ENCODE results near the gene PNPLA5.
A peak's percentile ranks its signal among the peaks of the same experiment; 100 is the strongest.
"Not testable (repeated sequence)": the region's sequence is repeated elsewhere in the genome, so short reads cannot be mapped to it uniquely, and the experiment has no call there.

PNPLA5 gene, protein sequence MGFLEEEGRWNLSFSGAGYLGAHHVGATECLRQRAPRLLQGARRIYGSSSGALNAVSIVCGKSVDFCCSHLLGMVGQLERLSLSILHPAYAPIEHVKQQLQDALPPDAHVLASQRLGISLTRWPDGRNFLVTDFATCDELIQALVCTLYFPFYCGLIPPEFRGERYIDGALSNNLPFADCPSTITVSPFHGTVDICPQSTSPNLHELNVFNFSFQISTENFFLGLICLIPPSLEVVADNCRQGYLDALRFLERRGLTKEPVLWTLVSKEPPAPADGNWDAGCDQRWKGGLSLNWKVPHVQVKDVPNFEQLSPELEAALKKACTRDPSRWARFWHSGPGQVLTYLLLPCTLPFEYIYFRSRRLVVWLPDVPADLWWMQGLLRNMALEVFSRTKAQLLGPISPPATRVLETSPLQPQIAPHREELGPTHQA

DNA sequence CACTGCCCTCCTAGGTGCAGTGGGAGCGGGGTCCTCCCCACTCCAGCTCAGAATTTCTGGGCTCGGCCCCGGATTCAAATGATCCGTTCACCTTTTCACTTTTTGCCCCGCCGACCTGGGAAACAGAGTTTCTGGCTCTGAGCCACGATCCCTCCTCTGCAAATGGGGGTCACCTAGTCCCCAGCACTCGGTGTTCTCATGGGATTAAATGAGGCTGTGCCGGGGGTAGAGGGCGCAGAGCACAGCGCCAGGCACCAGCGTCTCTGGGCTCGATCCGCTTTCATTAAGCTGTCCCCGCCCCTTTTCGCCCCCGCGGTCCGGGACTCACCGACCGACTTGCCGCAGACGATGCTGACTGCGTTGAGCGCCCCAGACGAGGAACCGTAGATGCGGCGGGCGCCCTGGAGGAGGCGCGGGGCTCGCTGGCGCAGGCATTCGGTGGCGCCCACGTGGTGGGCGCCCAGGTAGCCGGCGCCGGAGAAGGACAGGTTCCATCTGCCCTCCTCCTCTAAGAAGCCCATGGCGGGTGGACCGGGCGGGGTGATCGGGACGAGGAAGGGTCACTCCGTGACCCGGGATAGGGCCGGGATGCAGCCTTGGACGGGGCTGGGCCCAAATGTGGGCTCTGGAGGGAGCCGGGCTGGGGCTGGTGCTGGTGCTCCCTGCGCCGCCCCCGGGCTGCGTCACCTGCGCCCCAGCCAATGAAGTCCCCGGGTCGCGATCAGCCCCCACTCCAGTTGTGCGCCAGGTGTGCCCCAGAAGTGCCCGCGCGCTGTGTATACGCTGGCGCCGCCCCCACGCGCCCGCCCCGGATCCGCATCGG, at the start of gene PNPLA5:
Gene PNPLA5, minus strand, starts transcription at position 654 of the 823 bp plus-strand sequence. Its CDS starts 133 bp downstream, at position 521.
- no peak for DNase-seq (ENCODE audit: low read depth, low spot score)

DNA sequence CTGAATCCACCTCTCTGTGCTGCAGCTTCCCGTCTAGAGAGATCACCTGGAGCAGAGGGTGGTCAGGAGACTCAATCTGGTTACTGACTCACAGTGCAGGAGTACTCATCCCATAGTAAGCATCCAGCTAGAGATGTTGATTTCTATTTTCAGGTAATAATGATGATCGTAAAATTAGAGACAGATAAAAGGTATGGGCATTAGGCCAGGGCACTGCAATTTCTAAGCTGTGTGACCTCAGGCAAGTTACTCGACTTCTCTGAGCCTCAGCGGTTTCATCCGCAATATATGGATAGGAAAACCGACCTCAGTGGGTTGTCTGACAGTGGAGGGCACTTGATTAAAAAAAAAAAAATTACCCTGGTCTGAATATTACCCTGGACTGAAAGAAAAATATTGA, 49.6 kb upstream of the PNPLA5 start:
- DNase-seq (ENCODE audit: low read depth, low spot score) = no peak

DNA sequence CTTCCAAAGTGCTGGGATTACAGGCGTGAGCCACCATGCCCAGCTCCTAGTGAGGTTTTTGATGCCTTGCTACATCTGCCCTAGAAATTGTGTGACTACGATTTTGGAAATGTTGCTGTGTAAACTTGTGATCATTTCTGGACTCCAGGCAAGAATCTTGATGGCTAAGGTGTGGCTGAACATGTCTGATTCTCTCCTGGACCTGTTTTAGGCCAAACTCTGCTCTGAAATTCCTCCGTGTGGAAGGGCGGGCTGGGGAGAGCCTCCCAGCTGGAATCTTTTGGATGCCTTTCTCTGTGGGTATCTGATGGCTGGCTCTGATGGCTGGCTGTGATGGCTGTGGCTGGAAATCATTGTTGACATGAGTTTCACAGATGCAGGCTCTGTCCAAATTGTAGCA, 40.0 kb upstream of the PNPLA5 start:
- no peak for DNase-seq (ENCODE audit: low read depth, low spot score)

DNA sequence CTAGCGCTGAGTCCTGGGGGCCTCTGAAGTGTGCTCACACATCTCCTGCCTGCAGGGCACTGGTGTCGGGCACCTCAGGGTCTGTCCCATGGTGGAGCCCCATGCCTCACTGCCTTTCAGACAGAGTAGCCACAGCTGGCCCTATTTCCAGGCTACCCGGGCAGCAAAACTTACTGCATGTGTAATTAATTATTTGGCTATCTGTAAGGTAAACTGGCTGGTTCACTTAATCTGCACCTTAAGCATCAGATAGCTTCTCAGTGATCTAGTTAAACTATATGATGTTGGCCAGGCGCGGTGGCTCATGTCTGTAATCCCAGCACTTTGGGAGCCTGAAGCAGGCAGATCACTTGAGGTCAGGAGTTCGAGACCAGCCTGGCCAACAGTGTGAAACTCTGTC, 37.1 kb upstream of the PNPLA5 start:
- DNase-seq (ENCODE audit: low read depth, low spot score) = no peak

DNA sequence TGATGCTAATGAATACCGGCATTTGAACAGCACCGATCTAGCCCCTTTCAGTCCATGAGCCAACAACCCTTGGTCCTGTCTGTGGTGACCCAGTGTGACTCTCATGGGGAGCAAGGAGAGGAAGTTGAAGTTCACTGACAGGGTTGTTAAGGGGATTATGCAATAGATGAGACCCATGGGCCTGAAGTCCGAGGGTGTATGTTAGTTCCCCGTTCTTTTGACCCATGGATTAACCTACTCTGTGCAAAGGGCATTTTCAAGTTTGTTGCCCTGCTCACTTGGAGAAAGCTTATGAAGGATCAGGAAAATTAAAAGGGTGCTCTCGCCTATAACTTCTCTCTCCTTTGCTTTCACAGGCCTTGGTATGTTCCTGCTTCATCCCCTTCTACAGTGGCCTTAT, 36.7 kb upstream of the PNPLA5 start:
- DNase-seq (ENCODE audit: low read depth, low spot score) = no peak

DNA sequence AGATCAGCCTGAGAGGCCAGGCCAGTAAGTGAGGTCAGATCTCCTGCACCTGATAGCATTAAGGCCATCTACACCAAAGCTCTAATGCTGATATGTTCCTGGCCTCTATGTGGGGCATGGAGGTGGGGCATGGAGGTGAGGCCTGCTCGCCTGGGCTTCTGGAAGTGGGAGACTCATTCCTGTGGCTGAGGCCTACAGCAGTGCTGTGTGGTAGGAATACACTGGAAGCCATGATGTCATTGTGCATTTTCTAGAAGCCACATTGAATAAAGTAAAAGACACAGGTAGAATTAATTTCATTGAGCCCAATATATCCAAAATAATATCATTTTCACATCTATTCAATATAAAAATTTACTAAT, 34.5 kb upstream of the PNPLA5 start:
- no peak for DNase-seq (ENCODE audit: low read depth, low spot score)

DNA sequence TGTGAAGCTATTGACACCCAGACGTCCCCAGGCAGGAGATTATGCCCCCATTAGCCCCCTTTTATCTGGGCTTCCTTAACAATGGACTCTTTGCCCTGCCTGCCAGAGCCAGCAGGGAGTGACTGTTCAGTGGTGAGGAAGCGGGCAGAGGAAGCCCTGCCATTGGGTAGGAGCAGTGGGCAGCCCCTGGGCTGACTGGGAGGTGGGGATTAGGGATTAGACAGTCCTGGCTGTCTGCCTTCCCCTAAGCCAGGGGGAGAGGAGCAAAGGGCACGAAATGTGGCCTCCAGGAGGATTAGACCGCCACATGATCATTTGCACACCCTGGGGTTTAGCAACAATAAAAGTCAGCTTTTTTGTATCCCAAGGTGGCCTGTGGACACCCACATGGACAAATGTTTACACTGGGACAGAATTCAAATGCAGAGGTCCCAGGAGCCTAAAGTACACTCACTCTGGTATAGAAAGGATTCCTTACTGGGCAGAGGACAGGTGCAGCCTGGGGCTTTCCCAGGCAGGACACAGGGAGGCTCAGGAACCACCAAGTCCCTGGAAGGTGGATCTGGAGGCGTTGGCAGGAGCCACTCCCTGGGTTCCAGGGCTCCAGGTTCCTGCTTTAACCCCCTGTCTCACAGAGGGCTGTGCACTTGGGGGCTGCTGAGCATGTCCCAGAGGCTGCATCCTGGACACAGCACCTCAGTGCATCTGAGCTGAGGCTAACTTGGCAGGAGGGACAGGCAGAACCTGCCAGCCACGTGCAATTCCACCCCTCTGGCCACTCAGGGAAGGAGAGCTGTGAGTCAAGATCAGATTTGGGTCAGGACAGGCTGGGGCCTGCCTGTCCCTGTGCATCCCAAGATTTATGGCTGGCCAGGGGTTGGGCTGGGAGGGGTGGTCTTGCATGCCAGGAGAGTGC, 33.9 kb upstream of the PNPLA5 start:
- DNase-seq (ENCODE audit: low read depth, low spot score) = no peak

DNA sequence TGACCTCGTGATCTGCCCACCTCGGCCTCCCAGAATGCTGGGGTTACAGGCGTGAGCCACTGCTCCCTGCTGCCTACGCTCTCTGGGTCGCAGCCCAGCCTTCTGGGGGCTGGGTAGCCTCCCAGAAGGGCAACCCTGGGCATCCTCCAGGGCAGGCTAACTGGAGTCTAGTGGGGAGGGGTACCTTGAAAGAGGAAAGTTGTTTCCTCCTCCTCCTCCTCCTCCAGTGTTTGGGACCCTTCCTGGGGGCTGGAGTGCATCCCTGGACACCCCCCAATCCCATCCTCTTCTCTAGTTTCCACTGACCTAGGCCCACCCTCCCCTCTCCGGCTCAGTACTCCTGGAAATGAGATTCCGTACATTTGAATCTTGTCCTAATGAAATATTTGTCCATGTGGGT, 33.1 kb upstream of the PNPLA5 start:
- no peak for DNase-seq (ENCODE audit: low read depth, low spot score)

DNA sequence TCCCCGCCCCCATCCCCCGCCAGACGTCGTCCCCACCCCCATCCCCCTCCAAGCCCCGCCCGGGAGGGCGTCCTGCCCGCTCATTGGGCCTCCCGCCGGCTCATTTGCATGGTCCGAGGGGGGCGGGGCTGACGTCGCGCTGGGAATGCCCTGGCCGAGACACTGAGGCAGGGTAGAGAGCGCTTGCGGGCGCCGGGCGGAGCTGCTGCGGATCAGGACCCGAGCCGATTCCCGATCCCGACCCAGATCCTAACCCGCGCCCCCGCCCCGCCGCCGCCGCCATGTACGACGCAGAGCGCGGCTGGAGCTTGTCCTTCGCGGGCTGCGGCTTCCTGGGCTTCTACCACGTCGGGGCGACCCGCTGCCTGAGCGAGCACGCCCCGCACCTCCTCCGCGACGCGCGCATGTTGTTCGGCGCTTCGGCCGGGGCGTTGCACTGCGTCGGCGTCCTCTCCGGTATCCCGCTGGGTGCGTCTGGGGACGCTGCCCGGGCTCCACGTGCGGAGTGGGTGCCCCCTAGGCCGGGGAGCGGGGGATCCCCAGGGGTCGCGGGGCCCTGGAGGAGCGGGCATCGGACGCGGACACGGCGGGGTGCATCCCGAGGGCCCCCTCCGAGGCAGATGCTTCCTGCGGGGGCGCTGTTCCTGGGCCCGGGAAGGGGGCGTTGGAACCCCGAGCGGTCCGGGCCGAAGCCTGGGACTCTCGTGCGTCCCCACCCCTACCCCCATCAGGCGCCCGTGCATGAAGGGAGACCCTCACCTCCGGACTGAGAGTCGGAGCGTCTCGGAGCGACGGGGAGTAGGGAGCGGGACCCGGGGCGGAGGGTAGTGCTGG, 32.0 kb upstream of the PNPLA5 start, which contains the start of gene PNPLA3:
Gene PNPLA3, plus strand, starts transcription at position 175 of the 834 bp plus-strand sequence. Its CDS starts 107 bp downstream, at position 282.
- DNase-seq (ENCODE audit: low read depth, low spot score) = peak; percentile 52

DNA sequence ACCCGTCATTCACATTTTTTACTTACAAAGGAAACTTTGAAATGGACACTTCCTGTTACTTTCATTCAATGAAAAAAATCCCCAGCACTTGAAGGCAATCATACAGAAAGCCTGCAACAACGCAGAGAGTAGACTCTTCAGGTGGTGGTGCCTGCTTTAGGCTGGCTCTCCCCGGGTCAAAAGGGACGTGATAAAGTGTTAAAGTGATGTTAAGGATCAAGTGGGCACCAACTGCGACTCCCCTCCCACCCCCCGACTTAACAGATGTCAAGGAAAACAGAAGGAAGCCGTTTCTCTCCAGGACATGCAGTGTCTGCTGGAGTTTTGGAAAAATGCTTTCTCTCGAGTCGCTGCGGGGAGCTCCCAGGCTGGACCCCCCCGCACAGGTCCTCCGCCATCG, 31.4 kb upstream of the PNPLA5 start:
- no peak for DNase-seq (ENCODE audit: low read depth, low spot score)

DNA sequence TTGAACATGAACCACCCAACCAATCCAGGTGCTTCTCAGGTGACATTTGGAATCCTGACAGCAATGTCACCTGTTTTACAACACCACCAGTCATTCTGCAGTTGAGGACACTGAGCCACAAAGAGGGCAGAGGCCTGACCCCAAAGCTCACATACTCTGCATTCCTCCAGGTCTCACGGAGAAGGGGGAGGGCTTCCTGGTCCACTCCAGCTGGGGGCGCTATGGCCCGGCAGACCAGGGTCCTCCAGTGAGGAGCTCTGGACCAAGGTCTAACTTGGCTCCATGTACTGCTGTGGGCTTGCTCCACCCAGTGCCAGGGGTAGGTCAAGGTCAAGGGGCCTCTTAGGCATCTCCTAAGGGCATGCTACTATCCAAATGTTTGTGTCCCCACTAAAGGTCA, 30.3 kb upstream of the PNPLA5 start:
- DNase-seq (ENCODE audit: low read depth, low spot score) = no peak

DNA sequence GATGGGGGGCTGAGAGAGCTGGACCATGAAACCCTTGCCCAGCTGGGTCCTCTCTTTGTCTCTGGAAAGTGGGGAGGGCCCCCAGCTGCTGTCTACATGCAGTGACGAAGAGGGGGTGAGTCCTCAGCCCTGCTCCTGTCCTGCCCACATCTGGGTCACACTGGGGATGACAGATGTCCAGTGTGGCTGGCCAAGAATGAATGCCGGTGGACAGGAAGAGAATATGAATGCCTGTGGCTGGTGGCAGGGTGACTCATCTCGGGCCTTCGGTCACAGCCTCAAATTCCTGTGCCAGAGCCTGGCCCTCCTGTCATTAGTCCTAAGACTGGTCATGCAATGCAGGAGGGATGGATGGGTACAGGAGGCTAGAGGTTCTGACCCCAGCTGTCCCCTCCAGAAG, 29.6 kb upstream of the PNPLA5 start:
- DNase-seq (ENCODE audit: low read depth, low spot score) = no peak

DNA sequence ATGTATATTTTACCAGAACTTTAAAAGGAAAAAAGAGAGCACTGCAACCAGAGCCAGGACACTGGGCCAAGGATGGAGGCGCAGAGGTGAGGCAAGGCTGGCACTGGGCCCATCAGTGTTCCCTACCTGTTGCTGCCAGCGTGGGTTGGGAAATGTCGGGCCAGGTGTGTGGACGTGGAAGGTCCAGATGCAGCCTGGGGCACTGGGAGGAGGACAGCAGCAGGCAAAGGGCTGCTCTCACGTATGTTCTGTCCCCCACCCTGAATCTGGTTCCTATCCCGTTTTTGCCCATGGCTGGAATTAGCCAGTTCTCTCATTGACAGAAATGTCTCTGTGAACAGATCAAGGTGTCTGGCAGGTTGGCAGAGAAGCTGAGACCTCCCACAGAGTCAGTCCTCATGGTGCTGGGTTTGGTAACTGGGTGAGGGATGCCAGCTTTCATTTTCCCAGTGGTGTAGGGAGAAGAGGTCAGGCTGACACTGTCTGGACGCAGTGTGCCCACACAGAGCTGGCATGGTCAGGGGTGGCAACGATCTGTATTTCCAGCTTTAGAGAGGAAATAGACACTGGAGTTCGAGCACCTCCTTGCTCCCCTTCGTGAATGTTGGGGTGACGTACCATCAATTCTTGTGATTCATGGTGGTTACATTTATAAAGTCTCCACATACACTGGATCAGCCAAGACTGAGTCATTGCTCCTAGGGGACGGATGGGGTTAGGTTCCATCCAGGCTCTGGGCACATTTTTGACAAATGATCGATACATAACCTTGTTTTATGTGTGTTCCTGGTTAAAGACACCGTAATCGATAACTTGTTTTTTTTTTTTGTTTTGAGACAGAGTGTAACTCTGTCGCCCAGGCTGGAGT, 27.5 kb upstream of the PNPLA5 start:
- no peak for DNase-seq (ENCODE audit: low read depth, low spot score)

DNA sequence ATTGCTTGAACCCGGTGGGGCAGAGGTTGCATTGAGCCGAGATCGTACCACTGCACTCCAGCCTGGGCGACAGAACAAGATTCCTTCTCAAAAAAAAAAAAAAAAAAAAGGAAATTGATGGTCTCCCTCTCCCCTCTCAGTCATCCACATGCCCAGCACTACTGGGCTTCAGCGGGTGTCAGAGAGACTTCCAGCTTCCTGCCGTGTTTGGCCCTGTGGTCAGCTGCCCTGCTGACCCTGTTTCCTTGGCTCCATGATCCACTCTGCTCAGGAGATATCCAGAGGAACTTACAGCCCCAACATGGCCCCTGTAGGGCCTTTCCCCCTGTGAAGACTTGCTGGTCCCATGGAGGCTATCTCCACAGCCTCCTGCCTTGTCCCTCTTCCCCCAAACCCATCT, 25.7 kb upstream of the PNPLA5 start:
- no peak for DNase-seq (ENCODE audit: low read depth, low spot score)

DNA sequence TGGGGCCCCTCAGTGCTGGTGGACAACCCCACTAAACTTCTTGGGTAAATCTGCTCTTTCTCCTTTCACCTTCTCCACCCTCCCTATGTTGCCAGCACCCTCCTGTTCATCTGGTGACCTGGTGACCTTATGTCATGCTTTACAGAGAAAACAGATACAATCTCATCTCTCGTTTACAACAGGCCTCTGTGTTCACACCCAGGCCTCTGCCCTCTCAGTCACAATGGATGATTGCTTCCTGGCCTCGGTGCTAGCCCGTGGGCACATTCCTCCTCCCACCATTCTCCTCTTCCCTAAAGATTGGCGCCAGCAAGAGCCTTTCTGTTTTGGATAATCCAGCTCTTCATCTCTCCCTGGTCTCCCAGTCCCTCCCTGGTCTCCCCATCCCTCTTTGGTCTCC, 19.5 kb upstream of the PNPLA5 start:
- no peak for DNase-seq (ENCODE audit: low read depth, low spot score)

DNA sequence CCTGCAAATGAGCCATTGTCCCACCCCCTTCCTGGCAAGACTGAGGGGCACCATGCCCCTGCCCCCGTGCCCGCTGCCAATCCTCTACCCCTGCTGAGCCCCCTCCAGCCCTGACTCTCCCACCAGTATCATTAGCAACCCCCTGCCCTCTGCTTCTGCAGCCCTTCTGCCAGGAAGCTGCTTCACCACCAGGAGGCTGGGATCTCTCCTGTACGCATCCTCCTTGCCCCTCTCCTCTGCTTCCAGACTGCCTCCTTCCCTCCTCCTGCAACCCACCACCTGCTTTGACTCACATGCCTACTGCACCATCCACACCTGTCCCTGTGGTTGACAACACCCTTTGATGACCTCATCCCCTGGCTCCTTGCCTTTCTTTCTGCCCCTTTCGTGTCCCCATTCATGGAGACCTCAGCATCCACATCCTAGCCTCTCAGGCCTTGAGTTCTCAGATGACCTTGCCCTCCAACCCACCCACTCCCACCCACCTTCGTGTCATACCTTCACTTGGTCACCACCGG, 18.4 kb upstream of the PNPLA5 start:
- no peak for DNase-seq (ENCODE audit: low read depth, low spot score)

DNA sequence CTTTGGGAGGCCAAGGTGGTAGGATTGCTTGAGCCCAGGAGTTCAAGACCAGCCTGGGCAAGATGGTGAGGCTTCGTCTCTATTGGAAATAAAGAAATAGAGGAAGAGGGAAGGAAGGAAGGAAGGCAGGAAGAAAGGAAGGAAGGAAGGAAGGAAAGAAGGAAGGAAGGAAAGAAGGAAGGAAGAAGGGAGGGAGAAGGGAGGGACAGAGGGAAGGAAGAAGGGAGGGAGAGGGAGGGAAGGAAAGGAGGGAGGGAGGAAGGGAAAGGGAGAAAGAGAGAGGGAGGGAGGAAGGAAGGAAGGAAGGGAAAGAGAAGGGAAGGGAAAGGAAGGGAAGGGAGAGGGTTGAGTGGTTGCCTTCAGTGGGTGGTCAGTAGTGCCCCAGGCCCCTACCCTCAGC, 17.9 kb upstream of the PNPLA5 start:
- no peak for DNase-seq (ENCODE audit: low read depth, low spot score)

DNA sequence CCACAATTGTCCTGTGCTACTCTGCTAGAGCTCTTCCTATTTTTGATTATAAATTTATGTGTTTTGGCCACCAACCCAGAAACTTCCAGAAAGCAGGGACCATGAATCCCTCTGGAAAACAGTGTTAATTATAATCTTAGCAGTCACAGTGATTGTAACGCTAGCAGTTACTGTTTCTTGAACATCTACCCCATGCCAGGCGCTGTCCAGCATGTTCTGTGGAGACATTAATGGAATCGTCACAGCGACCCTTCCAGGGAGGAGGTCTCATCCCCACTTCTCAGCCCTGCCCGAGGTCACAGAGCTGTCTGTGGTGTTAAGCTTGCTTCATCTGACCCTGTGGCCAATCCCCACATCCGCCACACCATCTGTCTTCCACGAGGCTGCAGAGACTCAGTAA, 13.9 kb upstream of the PNPLA5 start:
- no peak for DNase-seq (ENCODE audit: low read depth, low spot score)

DNA sequence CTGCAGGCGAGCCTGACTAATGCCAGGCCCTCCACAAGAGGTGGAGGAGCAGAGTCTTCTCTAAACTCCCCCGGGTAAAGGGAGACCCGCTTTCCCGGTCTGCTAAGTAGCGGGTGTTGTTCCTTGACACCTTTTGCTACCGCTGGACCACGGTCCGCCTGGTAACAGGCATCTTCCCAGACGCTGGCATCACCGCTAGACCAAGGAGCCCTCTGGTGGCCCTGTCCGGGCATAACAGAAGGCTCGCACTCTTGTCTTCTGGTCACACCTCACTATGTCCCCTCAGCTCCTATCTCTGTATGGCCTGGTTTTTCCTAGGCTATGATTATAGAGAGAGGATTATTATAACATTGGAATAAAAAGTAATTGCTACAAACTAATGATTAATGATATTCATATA, 12.6 kb upstream of the PNPLA5 start:
- not testable (repeated sequence) for DNase-seq (ENCODE audit: low read depth, low spot score)

DNA sequence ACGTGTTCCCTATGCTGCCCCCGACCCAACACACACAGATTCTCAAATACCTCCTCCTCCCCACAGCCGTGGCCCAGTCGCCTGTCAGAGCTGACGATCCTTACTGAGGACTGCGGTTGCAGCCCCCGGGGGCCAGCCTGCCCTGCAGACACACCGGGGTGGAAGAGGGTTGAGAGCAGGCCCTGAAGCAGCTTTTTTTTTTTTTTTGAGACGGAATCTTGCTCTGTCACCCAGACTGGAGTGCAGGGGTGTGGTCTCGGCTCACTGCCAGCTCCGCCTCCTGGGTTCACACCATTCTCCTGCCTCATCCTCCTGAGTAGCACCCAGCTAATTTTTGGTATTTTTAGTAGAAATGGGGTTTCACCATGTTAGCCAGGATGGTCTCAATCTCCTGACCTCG, 11.2 kb upstream of the PNPLA5 start:
- not testable (repeated sequence) for DNase-seq (ENCODE audit: low read depth, low spot score)
